SKM-1 treated with dmso at 0.1 percent for 144 hours (cell line): Measurements from ENCODE around the gene ADCY4.

Source experiments
- DNase-seq: peaks from one replicate; lab custom pipeline; 2025; ENCODE audit not compliant: unreplicated experiment; lab: John Stamatoyannopoulos, UW

ADCY4 gene

GRCh38 chr14:24300326-24300980 lies 34.4 kb downstream of the ADCY4 start:
- no peak for DNase-seq

GRCh38 chr14:24299255-24300191 lies 35.3 kb downstream of the ADCY4 start, which contains the start of the genes DHRS1 and NOP9:
DHRS1 (minus strand) TSS chr14:24299780; CDS start chr14:24299106, 674 bp downstream.
NOP9 (plus strand) TSS chr14:24299850; CDS start chr14:24299955, 105 bp downstream.
- DNase-seq: peak; percentile 45

- no peak for DNase-seq
These were observed 36.0 kb downstream of the ADCY4 start for GRCh38 chr14:24298892-24299254.

- DNase-seq: no peak
These were observed 37.5 kb downstream of the ADCY4 start for GRCh38 chr14:24297190-24297964.

GRCh38 chr14:24296341-24297157 lies 38.3 kb downstream of the ADCY4 start:
- peak; percentile 25 for DNase-seq

GRCh38 chr14:24293525-24293924 lies 41.3 kb downstream of the ADCY4 start:
- no peak for DNase-seq

GRCh38 chr14:24292118-24292807 lies 42.6 kb downstream of the ADCY4 start:
- DNase-seq: no peak

GRCh38 chr14:24291446-24292117 lies 43.3 kb downstream of the ADCY4 start:
- no peak for DNase-seq

GRCh38 chr14:24290746-24291145 lies 44.1 kb downstream of the ADCY4 start:
- no peak for DNase-seq

GRCh38 chr14:24289649-24290280 lies 45.1 kb downstream of the ADCY4 start:
- no peak for DNase-seq

- no peak for DNase-seq
These were observed 47.9 kb downstream of the ADCY4 start for GRCh38 chr14:24286996-24287395.

- no peak for DNase-seq
These were observed 49.5 kb downstream of the ADCY4 start for GRCh38 chr14:24285351-24285750.

GRCh38 chr14:24284501-24285035 lies 50.3 kb downstream of the ADCY4 start:
- DNase-seq: no peak

GRCh38 chr14:24283796-24284460 lies 50.9 kb downstream of the ADCY4 start:
- no peak for DNase-seq

GRCh38 chr14:24282736-24283135 lies 52.1 kb downstream of the ADCY4 start:
- no peak for DNase-seq

GRCh38 chr14:24281636-24282035 lies 53.2 kb downstream of the ADCY4 start:
- no peak for DNase-seq

- no peak for DNase-seq
These were observed 53.9 kb downstream of the ADCY4 start for GRCh38 chr14:24280797-24281460.
